HEK293 (cell line): ENCODE data around the gene TOM1L2.

Source experiments
- CTCF ChIA-PET: fragments of 350-600 bp; formaldehyde crosslinking; extraction: SDS; loops from one replicate; lab custom pipeline; 2021; ENCODE audit warnings: antibody characterized with exemption; lab: Yijun Ruan, JAX
- POLR2A ChIA-PET: fragments of 300-600 bp; formaldehyde crosslinking; extraction: SDS; loops from one replicate; lab custom pipeline; 2020; ENCODE audit warnings: antibody characterized with exemption, inconsistent platforms; lab: Yijun Ruan, JAX
- H3K27ac ChIP-seq: fragments of 200-500 bp; sonication (Bioruptor generic); 2 replicates; pipeline ENCODE4 v1.5.1; 2014; ENCODE audit warnings: low read depth, low read length, control low read depth, inconsistent platforms; ENCODE audit errors: extremely low read depth
- H3K36me3 ChIP-seq, 2 experiments: fragments of 200-500 bp in 1 of 2; sonication (Bioruptor generic) in 1 of 2; 1 replicate in 1 of 2; 2 replicates in 1 of 2; pipeline ENCODE4 v1.5.1; 2014 to 2017; ENCODE audit warnings: inconsistent platforms in 2 of 2, low read length in 2 of 2; ENCODE audit not compliant: control insufficient read depth in 2 of 2, insufficient read depth in 1 of 2
- H3K4me1 ChIP-seq: fragments of 200-500 bp; sonication (Bioruptor generic); 2 replicates; pipeline ENCODE4 v1.5.1; 2014; ENCODE audit warnings: mild to moderate bottlenecking, low read length, inconsistent platforms; ENCODE audit not compliant: control insufficient read depth, insufficient read depth
- H3K4me3 ChIP-seq: 2 replicates; pipeline ENCODE4 v1.5.1; 2011; ENCODE audit warnings: low read depth, mild to moderate bottlenecking, control low read depth, low read length, moderate library complexity
- H3K9me3 ChIP-seq: fragments of 200-500 bp; sonication (Bioruptor generic); 2 replicates; pipeline ENCODE4 v1.5.1; 2014; ENCODE audit warnings: low read depth, low read length, inconsistent platforms; ENCODE audit not compliant: control insufficient read depth, insufficient read depth
- AEBP2 ChIP-seq: fragments of 450-650 bp; formaldehyde crosslinking; IDR thresholded peaks from 2 replicates; pipeline ENCODE4 v1.5.1; 2016; ENCODE audit warnings: missing biosample characterization, missing genetic modification characterization, borderline replicate concordance
- BCL6B ChIP-seq: fragments of 450-650 bp; formaldehyde crosslinking; IDR thresholded peaks from 2 replicates; pipeline ENCODE4 v1.5.1; 2017; ENCODE audit warnings: missing biosample characterization, missing genetic modification characterization
- GLIS2 ChIP-seq: fragments of 450-650 bp; formaldehyde crosslinking; IDR thresholded peaks from 2 replicates; pipeline ENCODE4 v1.5.1; 2016; ENCODE audit warnings: missing biosample characterization, missing genetic modification characterization
- HOXD13 ChIP-seq: sonication (generic); formaldehyde crosslinking; IDR thresholded peaks from 2 replicates; pipeline ENCODE4 v1.8.0; 2022; ENCODE audit warnings: missing genetic modification reagents, borderline replicate concordance
- KLF1 ChIP-seq: fragments of 450-650 bp; formaldehyde crosslinking; IDR thresholded peaks from 2 replicates; pipeline ENCODE4 v1.5.1; 2016; ENCODE audit warnings: missing biosample characterization, missing genetic modification characterization
- KLF7 ChIP-seq: fragments of 450-650 bp; formaldehyde crosslinking; IDR thresholded peaks from 2 replicates; pipeline ENCODE4 v1.5.1; 2016; ENCODE audit warnings: missing biosample characterization, missing genetic modification characterization, borderline replicate concordance
- KLF8 ChIP-seq: fragments of 450-650 bp; formaldehyde crosslinking; IDR thresholded peaks from 2 replicates; pipeline ENCODE4 v1.5.1; 2016; ENCODE audit warnings: missing biosample characterization, missing genetic modification characterization
- KLF9 ChIP-seq: fragments of 450-650 bp; formaldehyde crosslinking; IDR thresholded peaks from 2 replicates; pipeline ENCODE4 v1.5.1; 2016; ENCODE audit warnings: missing biosample characterization, missing genetic modification characterization, low read depth
- PATZ1 ChIP-seq: fragments of 450-650 bp; formaldehyde crosslinking; IDR thresholded peaks from 2 replicates; pipeline ENCODE4 v1.5.1; 2016; ENCODE audit warnings: missing biosample characterization, missing genetic modification characterization
- SCRT2 ChIP-seq: fragments of 450-650 bp; formaldehyde crosslinking; IDR thresholded peaks from 2 replicates; pipeline ENCODE4 v1.5.1; 2016; ENCODE audit warnings: missing biosample characterization, missing genetic modification characterization
- SP2 ChIP-seq: fragments of 450-650 bp; formaldehyde crosslinking; IDR thresholded peaks from 2 replicates; pipeline ENCODE4 v1.5.1; 2016; ENCODE audit warnings: missing biosample characterization, missing genetic modification characterization
- SP3 ChIP-seq: fragments of 450-650 bp; formaldehyde crosslinking; IDR thresholded peaks from 2 replicates; pipeline ENCODE4 v1.5.1; 2016; ENCODE audit warnings: missing biosample characterization, missing genetic modification characterization
- ZBTB1 ChIP-seq: fragments of 450-650 bp; formaldehyde crosslinking; IDR thresholded peaks from 2 replicates; pipeline ENCODE4 v1.5.1; 2016; ENCODE audit warnings: missing biosample characterization, missing genetic modification characterization
- ZBTB17 ChIP-seq: fragments of 450-650 bp; formaldehyde crosslinking; IDR thresholded peaks from 2 replicates; pipeline ENCODE4 v1.5.1; 2016; ENCODE audit warnings: missing biosample characterization, missing genetic modification characterization
- ZBTB20 ChIP-seq: fragments of 450-650 bp; formaldehyde crosslinking; IDR thresholded peaks from 2 replicates; pipeline ENCODE4 v1.5.1; 2016; ENCODE audit warnings: missing biosample characterization, missing genetic modification characterization
- ZNF10 ChIP-seq: fragments of 450-650 bp; formaldehyde crosslinking; IDR thresholded peaks from 2 replicates; pipeline ENCODE4 v1.5.1; 2017; ENCODE audit warnings: missing biosample characterization, missing genetic modification characterization
- ZNF23 ChIP-seq: fragments of 450-650 bp; formaldehyde crosslinking; IDR thresholded peaks from 2 replicates; pipeline ENCODE4 v1.5.1; 2016; ENCODE audit warnings: missing biosample characterization, missing genetic modification characterization, borderline replicate concordance
- ZNF274 ChIP-seq, 2 experiments: fragments of 200-500 bp in 1 of 2; fragments of 450-650 bp in 1 of 2; sonication (Bioruptor generic) in 1 of 2; formaldehyde crosslinking in 1 of 2; IDR thresholded peaks; 2 replicates each; pipeline versions ENCODE4 v1.5.1 to v1.6.1; 2014 to 2016; ENCODE audit warnings: borderline replicate concordance in 1 of 2, inconsistent platforms in 1 of 2, low read length in 1 of 2, missing biosample characterization in 1 of 2, missing genetic modification characterization in 1 of 2
- ZNF335 ChIP-seq: fragments of 450-650 bp; formaldehyde crosslinking; conservative IDR thresholded peaks from 2 replicates; pipeline ENCODE4 v1.5.1; 2016; ENCODE audit warnings: missing biosample characterization, missing genetic modification characterization
- ZNF37A ChIP-seq: fragments of 450-650 bp; IDR thresholded peaks from 2 replicates; pipeline ENCODE4 v1.5.1; 2018; ENCODE audit warnings: missing biosample characterization, missing genetic modification characterization
- ZNF398 ChIP-seq: fragments of 450-650 bp; formaldehyde crosslinking; IDR thresholded peaks from 2 replicates; pipeline ENCODE4 v1.5.1; 2017; ENCODE audit warnings: missing biosample characterization, missing genetic modification characterization
- ZNF416 ChIP-seq: fragments of 450-650 bp; formaldehyde crosslinking; IDR thresholded peaks from 2 replicates; pipeline ENCODE4 v1.5.1; 2016; ENCODE audit warnings: missing biosample characterization, missing genetic modification characterization
- ZNF529 ChIP-seq: fragments of 450-650 bp; formaldehyde crosslinking; IDR thresholded peaks from 2 replicates; pipeline ENCODE4 v1.5.1; 2017; ENCODE audit warnings: missing genetic modification characterization, missing biosample characterization; ENCODE audit not compliant: insufficient replicate concordance
- ZNF549 ChIP-seq: fragments of 450-650 bp; IDR thresholded peaks from 2 replicates; pipeline ENCODE4 v1.5.1; 2018; ENCODE audit warnings: missing biosample characterization, missing genetic modification characterization, mild to moderate bottlenecking, inconsistent platforms, moderate library complexity
- ZNF600 ChIP-seq: fragments of 450-650 bp; formaldehyde crosslinking; IDR thresholded peaks from 2 replicates; pipeline ENCODE4 v1.5.1; 2016; ENCODE audit warnings: missing biosample characterization, missing genetic modification characterization
- ZNF623 ChIP-seq: fragments of 450-650 bp; formaldehyde crosslinking; IDR thresholded peaks from 2 replicates; pipeline ENCODE4 v1.5.1; 2016; ENCODE audit warnings: missing biosample characterization, missing genetic modification characterization
- ZNF707 ChIP-seq: fragments of 450-650 bp; formaldehyde crosslinking; IDR thresholded peaks from 2 replicates; pipeline ENCODE4 v1.5.1; 2016; ENCODE audit warnings: missing biosample characterization, missing genetic modification characterization

Gene TOM1L2

DNA sequence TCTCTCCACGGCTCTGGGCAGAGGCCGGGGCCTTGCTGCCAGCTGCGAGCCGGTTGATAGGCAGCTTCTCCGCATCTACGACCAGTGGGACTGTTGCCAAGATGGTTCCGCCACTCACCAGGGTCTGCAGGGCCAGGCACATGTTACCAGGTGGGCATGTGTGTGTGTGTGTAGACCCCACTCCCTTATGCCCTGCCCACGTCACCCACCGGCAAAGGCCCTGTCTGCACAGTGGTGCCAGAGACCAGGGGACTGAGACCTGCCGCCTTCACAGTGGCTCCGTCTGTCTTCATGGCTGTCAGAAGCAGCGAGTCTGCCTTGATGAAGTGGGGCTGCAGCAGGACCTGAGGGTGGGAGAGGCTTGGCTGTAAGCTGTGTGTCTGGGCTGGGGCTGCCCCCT, 153.1 kb downstream of the TOM1L2 start:
- no peaks in the 10 kb centered on the region for H3K9me3 ChIP-seq
- H3K4me1 ChIP-seq, result peaks cover 25% of the 10 kb centered on the region
- ChIA-PET POLR2A (interaction anchor here (2.2 to 11.4 kb wide), 2 partner anchors 19 to 22 kb away, joined by 8 to 181 read pairs; partner anchors contain the start of gene SREBF1), CTCF (interaction anchor here (0.6 to 2.0 kb wide), 4 partner anchors 19 to 41 kb away, joined by 3 to 9 read pairs (median 4); no protein-coding TSS in a partner anchor)
- H3K36me3 ChIP-seq, result peaks cover 3 to 48% of the 10 kb centered on the region in 2 experiments; a peak in 1 of 3 replicates
- no peak overlapping the region for H3K4me3 ChIP-seq
- TF ChIP-seq ZBTB1 (tag by site-specific recombination), result no peak
- no peak for TF ChIP-seq SCRT2 (tag by site-specific recombination)
- TF ChIP-seq ZNF416 (tag by site-specific recombination), result no peak
- no peak for TF ChIP-seq ZNF549 (tag by site-specific recombination)
- TF ChIP-seq ZNF37A, result no peak
- no peak for TF ChIP-seq SP3 (tag by site-specific recombination)
- no peak for TF ChIP-seq BCL6B (tag by site-specific recombination)
- TF ChIP-seq ZNF274 (IDR thresholded peaks at IDR 0.05; ENCODE audit: low read length), result no peak
- no peak for TF ChIP-seq ZNF274 (tag by site-specific recombination; IDR thresholded peaks at IDR 0.05; ENCODE audit: borderline replicate concordance)
- no peak for TF ChIP-seq GLIS2 (tag by site-specific recombination)
- TF ChIP-seq AEBP2, result no peak
- TF ChIP-seq ZNF529 (tag by site-specific recombination), result no peak
- no peak for TF ChIP-seq KLF7 (tag by site-specific recombination)
- TF ChIP-seq ZNF23 (tag by site-specific recombination), result no peak
- TF ChIP-seq ZNF398 (tag by site-specific recombination), result no peak
- peak overlapping the region; percentile 28 for H3K27ac ChIP-seq

GRCh38 chr17:17818088-17818526, 154.1 kb downstream of the TOM1L2 start:
- CTCF ChIA-PET, result interaction anchor here (0.9 to 2.0 kb wide), 4 partner anchors 20 to 90 kb away, joined by 3 to 9 read pairs (median 4); no protein-coding TSS in a partner anchor
- Histone ChIP-seq H3K9me3 (no peaks in the 10 kb centered on the region), H3K27ac (peak overlapping the region; percentile 28; the same call in 1 of the 2 replicates), H3K36me3 (peaks cover 3 to 56% of the 10 kb centered on the region in 2 experiments; a peak in 1 of 3 replicates), H3K4me3 (no peak overlapping the region), H3K4me1 (peaks cover 19% of the 10 kb centered on the region)
- POLR2A ChIA-PET, result interaction anchor here (0.6 to 11.4 kb wide), 5 partner anchors 9 to 362 kb away, joined by 4 to 181 read pairs (median 8); partner anchors contain the start of gene SREBF1
- TF ChIP-seq ZNF623 (tag by site-specific recombination), result peak; percentile 97
- 0 out of 2 replicates have a peak, but pooled peaks have one; percentile 23 for TF ChIP-seq PATZ1 (tag by site-specific recombination)
- peak; percentile 25; the same call in 1 of the 2 replicates for TF ChIP-seq SP2 (tag by site-specific recombination)
- no peak for TF ChIP-seq ZNF707
- peak; percentile 44; the same call in 1 of the 2 replicates for TF ChIP-seq KLF9
- no peak for TF ChIP-seq ZBTB20
- TF ChIP-seq HOXD13 (CRISPR knock-in tag), result no peak
- TF ChIP-seq ZNF335, result no peak
- TF ChIP-seq ZNF600 (tag by site-specific recombination), result 0 out of 2 replicates have a peak, but pooled peaks have one; percentile 9
- 0 out of 2 replicates have a peak, but pooled peaks have one; percentile 36 for TF ChIP-seq SP3 (tag by site-specific recombination)
- TF ChIP-seq KLF1 (tag by site-specific recombination), result 0 out of 2 replicates have a peak, but pooled peaks have one; percentile 17
- peak; percentile 36; the same call in 1 of the 2 replicates for TF ChIP-seq ZBTB17 (tag by site-specific recombination)
- 0 out of 2 replicates have a peak, but pooled peaks have one; percentile 30 for TF ChIP-seq KLF8 (tag by site-specific recombination)
- TF ChIP-seq ZNF10, result no peak
